GM23338 (cell line): ENCODE data around the gene FGFR3. TPM values are rescaled to one million over a fixed set of nuclear protein-coding genes. Genes with fewer than 3 reads are reported as not detected.

Source experiments
- ATAC-seq: fragments of 200-7000 bp; cut with Tn5 transposase; 3 replicates; pipeline ENCODE4 v1.9.1; 2020
- DNase-seq: peaks from one replicate; pipeline ENCODE4 v3.0.0-alpha.2; 2015; ENCODE audit warnings: low spot score
- H2AFZ ChIP-seq: fragments of 200-600 bp; sonication (generic); 2 replicates; pipeline ENCODE4 v1.8.0; 2016; ENCODE audit warnings: antibody characterized with exemption, mild to moderate bottlenecking, moderate library complexity
- H3F3A ChIP-seq: fragments of 200-600 bp; sonication (generic); replicated peaks from 2 replicates; pipeline ENCODE4 v1.8.0; 2017; ENCODE audit warnings: antibody characterized with exemption, mixed run types, low read depth
- H3K27ac ChIP-seq: fragments of 200-600 bp; sonication (generic); 2 replicates; pipeline ENCODE4 v1.6.1; 2016; ENCODE audit warnings: low read depth
- H3K27me3 ChIP-seq: fragments of 200-600 bp; sonication (generic); 2 replicates; pipeline ENCODE4 v1.8.0; 2016; ENCODE audit warnings: mild to moderate bottlenecking, mixed run types, moderate library complexity; ENCODE audit not compliant: insufficient read depth
- H3K36me3 ChIP-seq: fragments of 200-600 bp; sonication (generic); 2 replicates; pipeline ENCODE4 v1.8.0; 2016; ENCODE audit warnings: mild to moderate bottlenecking; ENCODE audit not compliant: insufficient read depth
- H3K4me1 ChIP-seq: fragments of 200-600 bp; sonication (generic); 2 replicates; pipeline ENCODE4 v1.8.0; 2016; ENCODE audit warnings: mild to moderate bottlenecking, moderate library complexity; ENCODE audit not compliant: insufficient read depth
- H3K4me2 ChIP-seq: fragments of 200-600 bp; sonication (generic); 2 replicates; pipeline ENCODE4 v1.7.1; 2017; ENCODE audit warnings: mixed run types
- H3K4me3 ChIP-seq: fragments of 200-600 bp; sonication (generic); 2 replicates; pipeline ENCODE4 v1.6.1; 2016; ENCODE audit warnings: mixed run types
- H3K79me2 ChIP-seq: fragments of 200-600 bp; sonication (generic); replicated peaks from 2 replicates; pipeline ENCODE4 v1.8.0; 2017; ENCODE audit warnings: mild to moderate bottlenecking; ENCODE audit not compliant: insufficient read depth
- H3K9me2 ChIP-seq: fragments of 200-600 bp; sonication (generic); 2 replicates; pipeline ENCODE4 v1.8.0; 2017; ENCODE audit not compliant: insufficient read depth
- H4K20me1 ChIP-seq: fragments of 200-600 bp; sonication (generic); replicated peaks from 2 replicates; pipeline ENCODE4 v1.8.0; 2017; ENCODE audit warnings: mild to moderate bottlenecking; ENCODE audit not compliant: insufficient read depth
- H3K27ac Mint-ChIP-seq: 2 replicates; pipeline ENCODE4 v1.8.0; 2020; ENCODE audit warnings: inconsistent platforms, mild to moderate bottlenecking, moderate library complexity, mixed read lengths
- H3K27me3 Mint-ChIP-seq: 3 replicates; pipeline ENCODE4 v1.8.0; 2022; ENCODE audit warnings: low read depth, mild to moderate bottlenecking, moderate library complexity, mixed read lengths, inconsistent platforms; ENCODE audit not compliant: insufficient read depth, poor library complexity
- H3K36me3 Mint-ChIP-seq: 3 replicates; pipeline ENCODE4 v1.8.0; 2021; ENCODE audit warnings: low read depth, mild to moderate bottlenecking, inconsistent platforms, moderate library complexity, mixed read lengths
- H3K4me1 Mint-ChIP-seq: 3 replicates; pipeline ENCODE4 v1.8.0; 2020; ENCODE audit warnings: mild to moderate bottlenecking, inconsistent platforms, mixed read lengths
- H3K4me3 Mint-ChIP-seq: 3 replicates; pipeline ENCODE4 v1.8.0; 2021; ENCODE audit warnings: moderate library complexity, mild to moderate bottlenecking, inconsistent platforms, mixed read lengths
- H3K9me3 Mint-ChIP-seq: 3 replicates; pipeline ENCODE4 v1.8.0; 2020; ENCODE audit warnings: moderate library complexity, mild to moderate bottlenecking, inconsistent platforms, mixed read lengths
- CREB1 ChIP-seq: fragments of 250-450 bp; sonication (Bioruptor Pico); IDR thresholded peaks from 2 replicates; pipeline ENCODE4 v1.5.0; 2020; ENCODE audit warnings: low read depth, mild to moderate bottlenecking, moderate library complexity
- EZH2 ChIP-seq: fragments of 200-600 bp; sonication (generic); IDR thresholded peaks from one replicate; pipeline ENCODE4 v1.8.0; 2017; ENCODE audit warnings: antibody characterized with exemption, mild to moderate bottlenecking, low read depth; ENCODE audit not compliant: unreplicated experiment
- EZH2phosphoT487 ChIP-seq: fragments of 200-600 bp; sonication (generic); IDR thresholded peaks from one replicate; pipeline ENCODE4 v1.8.1; 2018; ENCODE audit warnings: antibody characterized with exemption; ENCODE audit not compliant: unreplicated experiment
- JUNB ChIP-seq: IDR thresholded peaks from one replicate; pipeline ENCODE4 v1.6.1; 2016; ENCODE audit warnings: antibody characterized with exemption; ENCODE audit not compliant: unreplicated experiment
- NANOG ChIP-seq: IDR thresholded peaks from 2 replicates; pipeline ENCODE4 v1.6.1; 2016; ENCODE audit warnings: antibody characterized with exemption, borderline replicate concordance
- POLR2AphosphoS5 ChIP-seq: IDR thresholded peaks from 2 replicates; pipeline ENCODE4 v1.6.1; 2016; ENCODE audit warnings: antibody characterized with exemption, low read depth
- STAT1 ChIP-seq: IDR thresholded peaks from one replicate; pipeline ENCODE4 v1.6.1; 2016; ENCODE audit warnings: antibody characterized with exemption; ENCODE audit not compliant: unreplicated experiment
- ZNF114 ChIP-seq: fragments of 250-450 bp; sonication (Bioruptor Pico); IDR thresholded peaks from 2 replicates; pipeline ENCODE4 v1.5.0; 2020; ENCODE audit warnings: mild to moderate bottlenecking, moderate library complexity
- ZNF331 ChIP-seq: fragments of 250-450 bp; sonication (Bioruptor Pico); IDR thresholded peaks from 2 replicates; pipeline ENCODE4 v1.5.0; 2020; ENCODE audit warnings: low read depth, mild to moderate bottlenecking, moderate library complexity
- polyA plus RNA-seq: library from polyadenylated mRNA; unstranded; fragments of >200 nt; fragmentation: Nextera tagmentation; extraction: Ambion mirVana; gene quantifications from 2 replicates; pipeline ENCODE4 v1.2.1, GENCODE V29; 2016
- total RNA-seq: library from RNA; depleted of rRNA; stranded (reverse); fragments of >200 nt; shearing (Covaris generic); gene quantifications from 2 replicates; pipeline ENCODE4 v1.2.3, GENCODE V29; 2014
- TF ChIP-seq, protein P1 (sequence below): IDR thresholded peaks from one replicate; pipeline ENCODE4 v1.6.1; 2018; ENCODE audit warnings: antibody characterized with exemption; ENCODE audit not compliant: unreplicated experiment
- TF ChIP-seq, protein P2 (sequence below): IDR thresholded peaks from 2 replicates; pipeline ENCODE4 v1.6.1; 2016; ENCODE audit warnings: antibody characterized with exemption
- TF ChIP-seq, protein P3 (sequence below), 2 experiments: fragments of 200-600 bp in 1 of 2; sonication (generic) in 1 of 2; conservative IDR thresholded peaks; 2 replicates each; pipeline versions ENCODE4 v1.5.1 to v1.6.1; 2016 to 2017; ENCODE audit warnings: antibody characterized with exemption in 2 of 2, low read depth in 2 of 2, mild to moderate bottlenecking in 2 of 2, moderate library complexity in 1 of 2
- TF ChIP-seq, protein P4 (sequence below): fragments of 250-450 bp; sonication (Bioruptor Pico); IDR thresholded peaks from 2 replicates; pipeline ENCODE4 v1.5.0; 2020; ENCODE audit warnings: mild to moderate bottlenecking, moderate library complexity

Gene FGFR3
- total and polyA plus RNA-seq, 2 experiments from 2014 or later = 3.6 to 17.4 TPM

DNA sequence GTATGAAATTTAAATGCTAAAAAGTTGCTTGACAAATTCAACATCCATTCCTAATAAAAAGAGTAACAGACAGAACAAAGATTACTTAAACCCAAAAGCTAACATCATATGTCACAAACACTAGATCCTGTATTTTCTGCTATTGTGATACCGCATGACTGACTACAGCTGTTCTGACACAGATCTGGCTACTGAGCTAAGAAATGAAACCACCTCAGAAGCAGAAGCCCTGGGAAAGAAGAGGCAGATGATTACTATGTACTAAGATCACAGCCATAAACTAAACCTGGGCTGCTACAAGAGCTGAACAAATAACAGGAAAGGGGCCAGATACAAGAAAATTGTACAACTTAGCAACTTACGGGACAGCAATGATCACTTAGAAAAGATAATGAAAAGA, 53.5 kb downstream of the FGFR3 start:
- Mint-ChIP-seq H3K27ac (no peak overlapping the region), H3K36me3 (peaks cover 31% of the 10 kb centered on the region), H3K4me3 (no peak overlapping the region), H3K27me3 (no peaks in the 10 kb centered on the region), H3K9me3 (no peaks in the 10 kb centered on the region), H3K4me1 (0 out of 3 replicates have a peak, but pooled peaks cover 4% of the 10 kb centered on the region)
- Histone ChIP-seq H4K20me1 (peaks cover 21% of the 10 kb centered on the region), H3K79me2 (peaks cover 9% of the 10 kb centered on the region), H3K27ac (no peak overlapping the region), H3F3A (no peaks in the 10 kb centered on the region), H3K4me2 (no peak overlapping the region), H3K4me1 (no peaks in the 10 kb centered on the region), H3K36me3 (0 out of 2 replicates have a peak, but pooled peaks cover 4% of the 10 kb centered on the region), H3K27me3 (no peaks in the 10 kb centered on the region), H3K9me2 (no peaks in the 10 kb centered on the region), H3K4me3 (no peak overlapping the region), H2AFZ (no peak overlapping the region)
- ATAC-seq (no peak), DNase-seq (no peak)
- TF ChIP-seq, protein P1, sequence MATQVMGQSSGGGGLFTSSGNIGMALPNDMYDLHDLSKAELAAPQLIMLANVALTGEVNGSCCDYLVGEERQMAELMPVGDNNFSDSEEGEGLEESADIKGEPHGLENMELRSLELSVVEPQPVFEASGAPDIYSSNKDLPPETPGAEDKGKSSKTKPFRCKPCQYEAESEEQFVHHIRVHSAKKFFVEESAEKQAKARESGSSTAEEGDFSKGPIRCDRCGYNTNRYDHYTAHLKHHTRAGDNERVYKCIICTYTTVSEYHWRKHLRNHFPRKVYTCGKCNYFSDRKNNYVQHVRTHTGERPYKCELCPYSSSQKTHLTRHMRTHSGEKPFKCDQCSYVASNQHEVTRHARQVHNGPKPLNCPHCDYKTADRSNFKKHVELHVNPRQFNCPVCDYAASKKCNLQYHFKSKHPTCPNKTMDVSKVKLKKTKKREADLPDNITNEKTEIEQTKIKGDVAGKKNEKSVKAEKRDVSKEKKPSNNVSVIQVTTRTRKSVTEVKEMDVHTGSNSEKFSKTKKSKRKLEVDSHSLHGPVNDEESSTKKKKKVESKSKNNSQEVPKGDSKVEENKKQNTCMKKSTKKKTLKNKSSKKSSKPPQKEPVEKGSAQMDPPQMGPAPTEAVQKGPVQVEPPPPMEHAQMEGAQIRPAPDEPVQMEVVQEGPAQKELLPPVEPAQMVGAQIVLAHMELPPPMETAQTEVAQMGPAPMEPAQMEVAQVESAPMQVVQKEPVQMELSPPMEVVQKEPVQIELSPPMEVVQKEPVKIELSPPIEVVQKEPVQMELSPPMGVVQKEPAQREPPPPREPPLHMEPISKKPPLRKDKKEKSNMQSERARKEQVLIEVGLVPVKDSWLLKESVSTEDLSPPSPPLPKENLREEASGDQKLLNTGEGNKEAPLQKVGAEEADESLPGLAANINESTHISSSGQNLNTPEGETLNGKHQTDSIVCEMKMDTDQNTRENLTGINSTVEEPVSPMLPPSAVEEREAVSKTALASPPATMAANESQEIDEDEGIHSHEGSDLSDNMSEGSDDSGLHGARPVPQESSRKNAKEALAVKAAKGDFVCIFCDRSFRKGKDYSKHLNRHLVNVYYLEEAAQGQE = no peak
- TF ChIP-seq EZH2phosphoT487 (no peak), ZNF114 (CRISPR knock-in tag) (no peak), ZNF331 (CRISPR knock-in tag) (no peak), JUNB (no peak), STAT1 (no peak), EZH2 (no peak), NANOG (no peak), POLR2AphosphoS5 (no peak), CREB1 (CRISPR knock-in tag) (no peak)
- TF ChIP-seq, protein P2, sequence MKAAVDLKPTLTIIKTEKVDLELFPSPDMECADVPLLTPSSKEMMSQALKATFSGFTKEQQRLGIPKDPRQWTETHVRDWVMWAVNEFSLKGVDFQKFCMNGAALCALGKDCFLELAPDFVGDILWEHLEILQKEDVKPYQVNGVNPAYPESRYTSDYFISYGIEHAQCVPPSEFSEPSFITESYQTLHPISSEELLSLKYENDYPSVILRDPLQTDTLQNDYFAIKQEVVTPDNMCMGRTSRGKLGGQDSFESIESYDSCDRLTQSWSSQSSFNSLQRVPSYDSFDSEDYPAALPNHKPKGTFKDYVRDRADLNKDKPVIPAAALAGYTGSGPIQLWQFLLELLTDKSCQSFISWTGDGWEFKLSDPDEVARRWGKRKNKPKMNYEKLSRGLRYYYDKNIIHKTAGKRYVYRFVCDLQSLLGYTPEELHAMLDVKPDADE = no peak
- TF ChIP-seq, protein P3, sequence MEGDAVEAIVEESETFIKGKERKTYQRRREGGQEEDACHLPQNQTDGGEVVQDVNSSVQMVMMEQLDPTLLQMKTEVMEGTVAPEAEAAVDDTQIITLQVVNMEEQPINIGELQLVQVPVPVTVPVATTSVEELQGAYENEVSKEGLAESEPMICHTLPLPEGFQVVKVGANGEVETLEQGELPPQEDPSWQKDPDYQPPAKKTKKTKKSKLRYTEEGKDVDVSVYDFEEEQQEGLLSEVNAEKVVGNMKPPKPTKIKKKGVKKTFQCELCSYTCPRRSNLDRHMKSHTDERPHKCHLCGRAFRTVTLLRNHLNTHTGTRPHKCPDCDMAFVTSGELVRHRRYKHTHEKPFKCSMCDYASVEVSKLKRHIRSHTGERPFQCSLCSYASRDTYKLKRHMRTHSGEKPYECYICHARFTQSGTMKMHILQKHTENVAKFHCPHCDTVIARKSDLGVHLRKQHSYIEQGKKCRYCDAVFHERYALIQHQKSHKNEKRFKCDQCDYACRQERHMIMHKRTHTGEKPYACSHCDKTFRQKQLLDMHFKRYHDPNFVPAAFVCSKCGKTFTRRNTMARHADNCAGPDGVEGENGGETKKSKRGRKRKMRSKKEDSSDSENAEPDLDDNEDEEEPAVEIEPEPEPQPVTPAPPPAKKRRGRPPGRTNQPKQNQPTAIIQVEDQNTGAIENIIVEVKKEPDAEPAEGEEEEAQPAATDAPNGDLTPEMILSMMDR (conservative IDR thresholded peaks at IDR 0.05; ENCODE audit: low read depth in 2 of 2) = no peak
- TF ChIP-seq, protein P4, sequence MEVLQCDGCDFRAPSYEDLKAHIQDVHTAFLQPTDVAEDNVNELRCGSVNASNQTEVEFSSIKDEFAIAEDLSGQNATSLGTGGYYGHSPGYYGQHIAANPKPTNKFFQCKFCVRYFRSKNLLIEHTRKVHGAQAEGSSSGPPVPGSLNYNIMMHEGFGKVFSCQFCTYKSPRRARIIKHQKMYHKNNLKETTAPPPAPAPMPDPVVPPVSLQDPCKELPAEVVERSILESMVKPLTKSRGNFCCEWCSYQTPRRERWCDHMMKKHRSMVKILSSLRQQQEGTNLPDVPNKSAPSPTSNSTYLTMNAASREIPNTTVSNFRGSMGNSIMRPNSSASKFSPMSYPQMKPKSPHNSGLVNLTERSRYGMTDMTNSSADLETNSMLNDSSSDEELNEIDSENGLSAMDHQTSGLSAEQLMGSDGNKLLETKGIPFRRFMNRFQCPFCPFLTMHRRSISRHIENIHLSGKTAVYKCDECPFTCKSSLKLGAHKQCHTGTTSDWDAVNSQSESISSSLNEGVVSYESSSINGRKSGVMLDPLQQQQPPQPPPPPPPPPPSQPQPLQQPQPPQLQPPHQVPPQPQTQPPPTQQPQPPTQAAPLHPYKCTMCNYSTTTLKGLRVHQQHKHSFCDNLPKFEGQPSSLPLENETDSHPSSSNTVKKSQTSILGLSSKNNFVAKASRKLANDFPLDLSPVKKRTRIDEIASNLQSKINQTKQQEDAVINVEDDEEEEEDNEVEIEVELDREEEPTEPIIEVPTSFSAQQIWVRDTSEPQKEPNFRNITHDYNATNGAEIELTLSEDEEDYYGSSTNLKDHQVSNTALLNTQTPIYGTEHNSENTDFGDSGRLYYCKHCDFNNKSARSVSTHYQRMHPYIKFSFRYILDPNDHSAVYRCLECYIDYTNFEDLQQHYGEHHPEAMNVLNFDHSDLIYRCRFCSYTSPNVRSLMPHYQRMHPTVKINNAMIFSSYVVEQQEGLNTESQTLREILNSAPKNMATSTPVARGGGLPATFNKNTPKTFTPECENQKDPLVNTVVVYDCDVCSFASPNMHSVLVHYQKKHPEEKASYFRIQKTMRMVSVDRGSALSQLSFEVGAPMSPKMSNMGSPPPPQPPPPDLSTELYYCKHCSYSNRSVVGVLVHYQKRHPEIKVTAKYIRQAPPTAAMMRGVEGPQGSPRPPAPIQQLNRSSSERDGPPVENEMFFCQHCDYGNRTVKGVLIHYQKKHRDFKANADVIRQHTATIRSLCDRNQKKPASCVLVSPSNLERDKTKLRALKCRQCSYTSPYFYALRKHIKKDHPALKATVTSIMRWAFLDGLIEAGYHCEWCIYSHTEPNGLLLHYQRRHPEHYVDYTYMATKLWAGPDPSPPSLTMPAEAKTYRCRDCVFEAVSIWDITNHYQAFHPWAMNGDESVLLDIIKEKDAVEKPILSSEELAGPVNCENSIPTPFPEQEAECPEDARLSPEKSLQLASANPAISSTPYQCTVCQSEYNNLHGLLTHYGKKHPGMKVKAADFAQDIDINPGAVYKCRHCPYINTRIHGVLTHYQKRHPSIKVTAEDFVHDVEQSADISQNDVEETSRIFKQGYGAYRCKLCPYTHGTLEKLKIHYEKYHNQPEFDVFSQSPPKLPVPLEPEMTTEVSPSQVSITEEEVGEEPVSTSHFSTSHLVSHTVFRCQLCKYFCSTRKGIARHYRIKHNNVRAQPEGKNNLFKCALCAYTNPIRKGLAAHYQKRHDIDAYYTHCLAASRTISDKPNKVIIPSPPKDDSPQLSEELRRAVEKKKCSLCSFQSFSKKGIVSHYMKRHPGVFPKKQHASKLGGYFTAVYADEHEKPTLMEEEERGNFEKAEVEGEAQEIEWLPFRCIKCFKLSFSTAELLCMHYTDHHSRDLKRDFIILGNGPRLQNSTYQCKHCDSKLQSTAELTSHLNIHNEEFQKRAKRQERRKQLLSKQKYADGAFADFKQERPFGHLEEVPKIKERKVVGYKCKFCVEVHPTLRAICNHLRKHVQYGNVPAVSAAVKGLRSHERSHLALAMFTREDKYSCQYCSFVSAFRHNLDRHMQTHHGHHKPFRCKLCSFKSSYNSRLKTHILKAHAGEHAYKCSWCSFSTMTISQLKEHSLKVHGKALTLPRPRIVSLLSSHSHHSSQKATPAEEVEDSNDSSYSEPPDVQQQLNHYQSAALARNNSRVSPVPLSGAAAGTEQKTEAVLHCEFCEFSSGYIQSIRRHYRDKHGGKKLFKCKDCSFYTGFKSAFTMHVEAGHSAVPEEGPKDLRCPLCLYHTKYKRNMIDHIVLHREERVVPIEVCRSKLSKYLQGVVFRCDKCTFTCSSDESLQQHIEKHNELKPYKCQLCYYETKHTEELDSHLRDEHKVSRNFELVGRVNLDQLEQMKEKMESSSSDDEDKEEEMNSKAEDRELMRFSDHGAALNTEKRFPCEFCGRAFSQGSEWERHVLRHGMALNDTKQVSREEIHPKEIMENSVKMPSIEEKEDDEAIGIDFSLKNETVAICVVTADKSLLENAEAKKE (CRISPR knock-in tag) = no peak
